Esophagus squamous epithelium (tissue), 4 donors: ENCODE measurements around the gene DNAJC4.

ENCODE experiments used
- POLR2A ChIP-seq, 4 donors: fragments of 450-650 bp; IDR thresholded peaks; one replicate each; pipeline ENCODE4 v1.6.1; 2017; ENCODE audit warnings: antibody characterized with exemption in 4 of 4, mild to moderate bottlenecking in 4 of 4, moderate library complexity in 3 of 4
- TF ChIP-seq, protein P1 (sequence below), 6 experiments: fragments of 450-650 bp in 4 of 6; fragments of 200-600 bp in 2 of 6; sonication (generic) in 2 of 6; IDR thresholded peaks; one replicate each; pipeline ENCODE4 v1.5.1; 2016 to 2019; ENCODE audit warnings: antibody characterized with exemption in 6 of 6, mild to moderate bottlenecking in 4 of 6, moderate library complexity in 4 of 6

DNA sequence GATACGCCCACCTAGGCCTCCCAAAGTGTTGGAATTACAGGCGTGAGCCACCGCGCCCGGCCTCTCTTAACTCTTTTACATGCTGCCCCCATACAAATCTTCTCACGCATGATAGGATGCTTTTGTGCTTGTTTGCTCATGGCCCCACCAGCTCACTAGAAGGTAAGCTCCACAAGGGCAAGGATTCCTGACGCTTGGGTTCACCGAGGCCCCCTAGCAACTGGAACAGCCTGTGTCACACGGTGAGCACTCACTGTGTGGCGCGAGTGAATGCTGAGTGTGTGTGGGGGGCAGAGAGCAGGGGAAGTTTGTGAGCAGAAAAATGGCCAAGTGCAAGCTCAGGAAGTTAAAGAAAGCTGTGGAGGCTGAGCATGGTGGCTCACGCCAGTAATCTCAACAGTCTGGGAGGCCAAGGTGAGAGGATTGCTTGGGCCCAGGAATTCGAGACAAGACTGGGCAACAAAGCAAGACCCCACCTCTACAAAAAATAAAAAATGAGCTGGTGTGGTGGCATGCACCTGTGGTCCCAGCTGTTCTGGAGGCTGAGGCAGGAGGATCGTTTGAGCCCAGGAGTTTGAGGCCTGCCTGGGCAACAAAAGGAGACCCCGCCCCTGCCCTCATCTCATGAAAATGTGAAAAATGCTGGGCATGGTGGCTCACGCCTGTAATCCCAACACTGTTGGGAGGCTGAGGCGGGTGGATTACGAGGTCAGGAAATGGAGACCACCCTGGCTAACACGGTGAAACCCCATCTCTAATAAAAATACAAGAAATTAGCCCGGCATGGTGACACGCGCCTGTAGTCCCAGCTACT is 51.8 kb downstream of the DNAJC4 start:
- TF ChIP-seq, protein P1, sequence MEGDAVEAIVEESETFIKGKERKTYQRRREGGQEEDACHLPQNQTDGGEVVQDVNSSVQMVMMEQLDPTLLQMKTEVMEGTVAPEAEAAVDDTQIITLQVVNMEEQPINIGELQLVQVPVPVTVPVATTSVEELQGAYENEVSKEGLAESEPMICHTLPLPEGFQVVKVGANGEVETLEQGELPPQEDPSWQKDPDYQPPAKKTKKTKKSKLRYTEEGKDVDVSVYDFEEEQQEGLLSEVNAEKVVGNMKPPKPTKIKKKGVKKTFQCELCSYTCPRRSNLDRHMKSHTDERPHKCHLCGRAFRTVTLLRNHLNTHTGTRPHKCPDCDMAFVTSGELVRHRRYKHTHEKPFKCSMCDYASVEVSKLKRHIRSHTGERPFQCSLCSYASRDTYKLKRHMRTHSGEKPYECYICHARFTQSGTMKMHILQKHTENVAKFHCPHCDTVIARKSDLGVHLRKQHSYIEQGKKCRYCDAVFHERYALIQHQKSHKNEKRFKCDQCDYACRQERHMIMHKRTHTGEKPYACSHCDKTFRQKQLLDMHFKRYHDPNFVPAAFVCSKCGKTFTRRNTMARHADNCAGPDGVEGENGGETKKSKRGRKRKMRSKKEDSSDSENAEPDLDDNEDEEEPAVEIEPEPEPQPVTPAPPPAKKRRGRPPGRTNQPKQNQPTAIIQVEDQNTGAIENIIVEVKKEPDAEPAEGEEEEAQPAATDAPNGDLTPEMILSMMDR (IDR thresholded peaks at IDR 0.05), result no peak
- TF ChIP-seq POLR2A (IDR thresholded peaks at IDR 0.05), result no peak
